Measurements from ENCODE around the gene RRP1B. TPM values are rescaled to one million over a fixed set of nuclear protein-coding genes. Genes with fewer than 3 reads are reported as not detected.

RRP1B gene
- total RNA-seq, 1 donor from 2014 or later = 32.0 TPM

GRCh38 chr21:43701936-43702784 lies 42.8 kb downstream of the RRP1B start:
- H3K4me3 Mint-ChIP-seq = peak overlapping the region; percentile 39

GRCh38 chr21:43702785-43703034 lies 43.4 kb downstream of the RRP1B start:
- CTCF ChIA-PET = interaction anchor here (0.6 kb wide), 1 partner anchor 335 kb away, joined by 3 read pairs; no protein-coding TSS in a partner anchor
- peaks cover 1% of the 10 kb centered on the region for H3K36me3 Mint-ChIP-seq (ENCODE audit: low read depth)
- H3K4me3 Mint-ChIP-seq = peak overlapping the region; percentile 39
- H3K9me3 Mint-ChIP-seq = no peaks in the 10 kb centered on the region
- ATAC-seq (ENCODE audit: low read depth) = no peak
- H3K4me1 Mint-ChIP-seq = peaks cover 9% of the 10 kb centered on the region
- no peak for DNase-seq
- no peak for TF ChIP-seq CTCF (IDR thresholded peaks at IDR 0.05)
- no peak overlapping the region for H3K27ac Mint-ChIP-seq
- intact Hi-C loops (cut with micrococcal nuclease) = no loop called here
- peaks cover 5% of the 10 kb centered on the region for H3K27me3 Mint-ChIP-seq
- POLR2A ChIA-PET = no interaction called here

More at GRCh38 chr21:43701936-43702784, 42.8 kb downstream of the RRP1B start:
- intact Hi-C loops (cut with micrococcal nuclease) = no loop called here
- CTCF ChIA-PET = interaction anchor here (0.6 kb wide), 1 partner anchor 334 kb away, joined by 3 read pairs; no protein-coding TSS in a partner anchor
- POLR2A ChIA-PET = no interaction called here
- no peak for ATAC-seq (ENCODE audit: low read depth)
- peaks cover 9% of the 10 kb centered on the region for H3K4me1 Mint-ChIP-seq
- H3K27ac Mint-ChIP-seq = no peak overlapping the region
- H3K9me3 Mint-ChIP-seq = no peaks in the 10 kb centered on the region
- peaks cover 5% of the 10 kb centered on the region for H3K36me3 Mint-ChIP-seq (ENCODE audit: low read depth)
- TF ChIP-seq CTCF (IDR thresholded peaks at IDR 0.05) = no peak
- no peak for DNase-seq
- H3K27me3 Mint-ChIP-seq = peaks cover 5% of the 10 kb centered on the region

- peak overlapping the region; percentile 39 for H3K4me3 Mint-ChIP-seq
- no peak overlapping the region for H3K27ac Mint-ChIP-seq
- peaks cover 5% of the 10 kb centered on the region for H3K27me3 Mint-ChIP-seq
- ChIA-PET CTCF (interaction anchor here (0.6 kb wide), 1 partner anchor 335 kb away, joined by 3 read pairs; no protein-coding TSS in a partner anchor), POLR2A (no interaction called here)
- DNase-seq (no peak), ATAC-seq (ENCODE audit: low read depth) (peak; percentile 34)
- H3K9me3 Mint-ChIP-seq = no peaks in the 10 kb centered on the region
- no peak for TF ChIP-seq CTCF (IDR thresholded peaks at IDR 0.05)
- intact Hi-C loops (cut with micrococcal nuclease) = no loop called here
- peaks cover 9% of the 10 kb centered on the region for H3K4me1 Mint-ChIP-seq
- no peaks in the 10 kb centered on the region for H3K36me3 Mint-ChIP-seq (ENCODE audit: low read depth)
Measured at GRCh38 chr21:43703035-43703880, 43.9 kb downstream of the RRP1B start.

GRCh38 chr21:43707462-43707861 lies 48.1 kb downstream of the RRP1B start:
- ChIA-PET POLR2A (interaction anchor here (0.9 to 1.2 kb wide), 2 partner anchors 9 to 21 kb away, joined by 3 read pairs; no protein-coding TSS in a partner anchor), CTCF (no interaction called here)
- Mint-ChIP-seq H3K9me3 (peaks cover 3% of the 10 kb centered on the region), H3K36me3 (ENCODE audit: low read depth) (no peaks in the 10 kb centered on the region), H3K4me1 (peaks cover 9% of the 10 kb centered on the region), H3K4me3 (no peak overlapping the region), H3K27ac (no peak overlapping the region), H3K27me3 (peaks cover 21% of the 10 kb centered on the region)
- intact Hi-C loops (cut with micrococcal nuclease) = no loop called here
- ATAC-seq (ENCODE audit: low read depth) (no peak), DNase-seq (no peak)
- TF ChIP-seq CTCF (IDR thresholded peaks at IDR 0.05) = no peak

All from activated B cell treated with CpG ODN at 0.5 μM for 24 hours (primary cell).